PFSK-1 (cell line): ENCODE measurements around the gene CELF4.

Source experiments
- POLR2AphosphoS5 ChIP-seq: IDR thresholded peaks from 2 replicates; pipeline ENCODE4 v1.6.1; 2012; ENCODE audit warnings: low read depth, mild to moderate bottlenecking, control low read depth, low read length, moderate library complexity
- SIN3A ChIP-seq: IDR thresholded peaks from 2 replicates; pipeline ENCODE4 v1.6.1; 2012; ENCODE audit warnings: mild to moderate bottlenecking, low read length, moderate library complexity, borderline replicate concordance; ENCODE audit not compliant: insufficient read depth
- TF ChIP-seq, protein P1 (sequence below), 2 experiments: IDR thresholded peaks; 2 replicates each; pipeline versions ENCODE4 v1.6.1 to v1.8.0; 2011 to 2012; ENCODE audit warnings: low read depth in 2 of 2, low read length in 2 of 2, control low read depth in 1 of 2, inconsistent platforms in 1 of 2, mild to moderate bottlenecking in 1 of 2, moderate library complexity in 1 of 2; ENCODE audit not compliant: insufficient read depth in 1 of 2

GRCh38 chr18:37258131-37258530, 307.5 kb downstream of the CELF4 start:
- TF ChIP-seq, protein P1, sequence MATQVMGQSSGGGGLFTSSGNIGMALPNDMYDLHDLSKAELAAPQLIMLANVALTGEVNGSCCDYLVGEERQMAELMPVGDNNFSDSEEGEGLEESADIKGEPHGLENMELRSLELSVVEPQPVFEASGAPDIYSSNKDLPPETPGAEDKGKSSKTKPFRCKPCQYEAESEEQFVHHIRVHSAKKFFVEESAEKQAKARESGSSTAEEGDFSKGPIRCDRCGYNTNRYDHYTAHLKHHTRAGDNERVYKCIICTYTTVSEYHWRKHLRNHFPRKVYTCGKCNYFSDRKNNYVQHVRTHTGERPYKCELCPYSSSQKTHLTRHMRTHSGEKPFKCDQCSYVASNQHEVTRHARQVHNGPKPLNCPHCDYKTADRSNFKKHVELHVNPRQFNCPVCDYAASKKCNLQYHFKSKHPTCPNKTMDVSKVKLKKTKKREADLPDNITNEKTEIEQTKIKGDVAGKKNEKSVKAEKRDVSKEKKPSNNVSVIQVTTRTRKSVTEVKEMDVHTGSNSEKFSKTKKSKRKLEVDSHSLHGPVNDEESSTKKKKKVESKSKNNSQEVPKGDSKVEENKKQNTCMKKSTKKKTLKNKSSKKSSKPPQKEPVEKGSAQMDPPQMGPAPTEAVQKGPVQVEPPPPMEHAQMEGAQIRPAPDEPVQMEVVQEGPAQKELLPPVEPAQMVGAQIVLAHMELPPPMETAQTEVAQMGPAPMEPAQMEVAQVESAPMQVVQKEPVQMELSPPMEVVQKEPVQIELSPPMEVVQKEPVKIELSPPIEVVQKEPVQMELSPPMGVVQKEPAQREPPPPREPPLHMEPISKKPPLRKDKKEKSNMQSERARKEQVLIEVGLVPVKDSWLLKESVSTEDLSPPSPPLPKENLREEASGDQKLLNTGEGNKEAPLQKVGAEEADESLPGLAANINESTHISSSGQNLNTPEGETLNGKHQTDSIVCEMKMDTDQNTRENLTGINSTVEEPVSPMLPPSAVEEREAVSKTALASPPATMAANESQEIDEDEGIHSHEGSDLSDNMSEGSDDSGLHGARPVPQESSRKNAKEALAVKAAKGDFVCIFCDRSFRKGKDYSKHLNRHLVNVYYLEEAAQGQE (IDR thresholded peaks at IDR 0.05; ENCODE audit: insufficient read depth in 1 of 2, low read depth in 2 of 2, low read length in 2 of 2), result no peak
- TF ChIP-seq POLR2AphosphoS5 (no peak), SIN3A (no peak)
